Iris pigment epithelial cell (primary cell): ENCODE measurements around the gene KCNH2.

Experiments
- DNase-seq: peaks from one replicate; pipeline ENCODE4 v3.0.0-alpha.2; 2011; ENCODE audit warnings: low read depth

Gene KCNH2

DNA sequence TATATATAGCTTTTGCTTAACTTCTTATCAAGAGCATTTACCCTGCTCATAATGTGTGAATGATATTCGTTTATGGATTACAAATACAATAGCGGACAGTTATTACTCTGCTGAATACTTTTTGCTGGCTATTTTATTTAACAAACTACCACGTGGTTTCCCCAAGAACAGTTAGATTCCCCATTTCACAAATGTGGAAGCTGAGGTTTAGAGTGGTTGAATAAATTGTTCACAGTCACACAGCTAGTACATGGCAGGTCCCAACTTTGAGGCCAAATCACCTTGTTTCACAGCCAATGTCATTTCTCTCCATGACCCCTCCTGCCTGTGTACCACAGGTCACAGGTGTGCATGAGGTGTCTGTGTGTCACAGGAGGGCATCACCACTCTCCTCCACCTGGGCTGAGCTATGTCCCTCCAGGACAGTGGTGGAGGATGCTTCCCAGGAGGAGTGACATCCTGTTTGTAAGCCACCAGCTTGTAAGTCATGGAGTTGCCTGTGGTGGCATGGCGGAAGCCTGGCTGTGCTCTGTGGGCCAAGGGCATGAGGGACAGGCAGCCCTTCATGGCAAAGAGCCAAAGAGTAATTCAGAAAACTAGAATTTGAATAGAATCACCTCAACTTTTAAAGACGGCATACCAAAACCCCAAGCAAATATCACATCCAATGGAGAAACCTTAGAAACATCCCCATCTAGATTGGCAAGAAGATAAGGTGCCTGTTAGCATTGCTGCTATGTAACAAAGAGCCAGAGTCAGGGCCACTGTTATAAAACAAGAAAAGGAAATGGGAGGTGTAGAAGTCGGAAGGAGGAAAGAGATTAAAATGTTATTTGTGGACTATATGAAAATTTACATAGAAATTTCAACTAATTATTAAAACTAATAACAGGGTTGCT lies 73.9 kb downstream of the KCNH2 start:
- DNase-seq = no peak

DNA sequence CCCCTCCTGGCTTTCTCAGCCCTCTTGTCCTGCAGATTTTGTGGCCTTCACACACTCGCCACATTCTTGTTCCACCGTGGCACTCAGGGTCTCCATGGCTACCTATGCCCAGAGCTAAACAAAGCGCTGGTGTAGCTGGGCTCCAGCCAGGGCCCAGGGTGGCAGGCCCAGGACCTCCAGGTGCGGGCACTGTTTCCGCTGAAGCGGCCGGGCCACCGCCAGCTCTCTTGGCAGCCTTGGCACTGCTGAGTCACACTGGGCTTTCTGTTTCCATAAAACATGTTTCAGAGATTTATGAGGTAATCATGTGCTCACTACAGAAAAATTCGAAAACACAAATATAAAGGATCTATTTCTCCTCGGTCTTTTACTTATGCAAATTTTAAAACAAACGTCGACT lies 74.5 kb downstream of the KCNH2 start:
- peak; percentile 24 for DNase-seq

DNA sequence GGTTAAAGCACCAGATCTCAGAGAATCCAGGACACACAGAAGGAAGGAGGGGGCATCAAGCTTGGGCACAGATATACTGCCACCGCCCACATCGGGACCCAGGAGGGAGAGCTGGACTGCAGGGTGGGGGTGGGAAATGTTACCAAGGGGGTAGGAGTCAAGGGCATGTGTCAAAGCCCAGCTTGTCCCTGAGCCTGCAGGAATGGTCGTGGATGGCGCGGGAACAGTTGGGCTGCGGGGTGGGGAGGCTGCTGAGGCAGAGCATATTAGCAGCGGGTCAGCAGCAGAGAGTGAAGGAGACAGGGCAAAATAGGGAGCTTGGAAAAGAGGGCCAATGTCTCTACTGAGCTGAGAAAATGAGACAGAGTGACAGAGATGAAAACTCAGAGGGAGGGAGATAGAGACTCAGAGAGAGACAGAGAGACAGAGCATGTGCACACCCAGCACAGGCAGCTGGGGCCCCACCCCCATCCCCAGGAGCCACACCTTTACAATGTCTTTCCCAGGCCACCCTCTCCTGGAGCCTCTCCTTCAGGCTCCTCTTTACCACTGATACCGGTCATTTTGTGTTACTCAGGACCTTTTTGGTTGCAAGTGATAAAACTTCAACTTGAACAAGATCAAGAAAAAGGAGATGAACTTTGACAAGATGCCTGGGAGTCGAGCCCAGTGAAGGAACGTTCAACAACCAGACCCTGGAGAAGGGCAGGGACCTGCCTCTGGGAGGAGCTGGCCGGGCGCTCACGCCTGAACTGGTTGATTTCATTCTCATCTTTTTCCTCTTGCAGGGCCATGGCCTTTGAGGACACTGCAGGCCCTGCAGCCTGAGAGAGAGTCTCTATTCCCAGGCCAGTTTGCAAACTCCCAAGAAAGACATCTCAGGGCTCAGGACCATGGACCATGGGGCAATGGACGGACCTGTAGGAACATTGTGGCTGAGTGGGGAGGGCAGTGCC lies 75.8 kb downstream of the KCNH2 start:
- no peak for DNase-seq

DNA sequence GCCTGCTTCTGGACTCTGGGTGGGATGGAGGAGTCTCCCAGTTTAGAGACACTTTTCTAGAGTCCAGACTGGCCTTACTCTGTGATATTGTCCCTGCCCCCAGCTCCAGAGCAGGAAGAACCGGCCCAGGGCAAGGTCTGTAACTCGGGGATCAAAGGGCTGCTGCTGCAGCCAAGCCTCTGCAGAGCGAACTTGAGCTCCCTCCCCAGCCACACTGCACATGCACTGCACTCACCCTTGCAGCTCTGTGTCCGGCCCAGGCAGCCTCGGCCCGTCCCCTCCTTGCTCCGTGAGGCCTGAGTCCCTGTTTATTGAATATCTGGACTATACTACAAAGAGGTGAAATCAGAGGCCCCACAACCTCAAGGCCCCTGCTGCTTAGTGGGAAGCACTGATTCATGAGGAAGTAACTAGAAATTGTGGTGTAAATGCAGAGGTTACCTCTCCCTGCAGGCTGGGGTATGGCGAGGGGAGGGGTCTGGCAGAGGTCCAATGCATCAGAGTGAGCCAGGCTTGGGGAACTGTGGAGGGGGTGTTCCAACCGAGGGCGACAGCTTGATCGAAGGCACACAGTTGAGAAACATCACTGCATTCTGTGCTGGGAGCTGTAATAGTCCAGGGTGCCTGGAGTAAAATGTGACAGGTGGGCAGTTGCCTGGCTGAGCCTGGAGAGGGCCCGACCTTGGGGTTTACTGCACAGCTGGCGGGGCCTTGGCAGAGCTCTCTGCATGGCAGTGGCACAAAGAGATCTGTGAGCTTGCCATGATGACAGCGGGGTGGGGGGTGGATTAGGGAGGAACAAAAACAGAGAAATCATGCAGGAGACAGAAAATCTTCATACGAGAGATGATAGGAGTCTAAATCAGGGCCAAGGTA lies 76.7 kb downstream of the KCNH2 start:
- DNase-seq = no peak

DNA sequence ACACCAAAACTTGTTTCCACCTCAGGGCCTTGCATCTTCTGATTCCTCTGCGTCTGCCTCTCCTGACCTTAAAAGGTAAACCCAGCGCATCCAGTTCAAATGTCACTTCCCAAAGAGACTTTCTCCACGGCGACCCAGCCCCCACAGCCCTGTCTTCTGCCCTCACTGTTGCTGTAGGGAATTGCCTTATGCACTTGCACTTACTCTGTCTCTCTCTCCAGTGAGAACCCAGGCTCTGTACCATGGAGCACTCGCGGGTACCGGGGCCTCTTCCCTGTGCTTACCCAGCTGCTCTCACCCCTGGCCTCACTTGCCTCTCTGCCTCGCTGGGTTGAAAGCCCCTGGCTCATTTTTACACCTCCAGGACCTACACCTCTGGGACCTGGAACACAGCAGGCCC lies 77.4 kb downstream of the KCNH2 start:
- no peak for DNase-seq

DNA sequence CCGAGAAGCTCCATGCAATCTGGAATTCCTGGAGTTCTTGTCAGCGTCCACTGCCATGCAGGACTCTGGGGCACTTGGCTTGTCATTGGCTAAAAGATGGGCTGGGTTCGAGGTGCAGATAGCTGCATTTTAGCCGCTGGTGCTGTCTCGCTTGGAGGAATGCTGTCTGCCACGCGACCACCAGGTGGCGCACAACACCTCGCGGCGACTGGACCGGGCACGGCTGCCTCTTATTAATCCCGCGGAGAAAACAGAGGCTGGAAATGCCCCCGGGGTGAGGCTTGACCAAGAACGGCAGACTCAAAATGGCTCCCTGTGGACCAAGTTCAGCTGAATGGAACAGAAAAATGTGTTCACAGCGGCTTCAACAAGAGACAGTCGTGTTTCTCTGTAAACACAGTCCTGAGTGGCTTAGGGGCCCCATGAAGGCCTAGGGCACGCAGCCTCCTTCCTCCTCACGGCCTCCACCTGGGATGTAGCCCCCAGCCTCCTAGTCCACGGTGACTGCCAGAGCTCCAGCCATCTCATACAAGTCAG lies 79.6 kb downstream of the KCNH2 start:
- peak; percentile 50 for DNase-seq

DNA sequence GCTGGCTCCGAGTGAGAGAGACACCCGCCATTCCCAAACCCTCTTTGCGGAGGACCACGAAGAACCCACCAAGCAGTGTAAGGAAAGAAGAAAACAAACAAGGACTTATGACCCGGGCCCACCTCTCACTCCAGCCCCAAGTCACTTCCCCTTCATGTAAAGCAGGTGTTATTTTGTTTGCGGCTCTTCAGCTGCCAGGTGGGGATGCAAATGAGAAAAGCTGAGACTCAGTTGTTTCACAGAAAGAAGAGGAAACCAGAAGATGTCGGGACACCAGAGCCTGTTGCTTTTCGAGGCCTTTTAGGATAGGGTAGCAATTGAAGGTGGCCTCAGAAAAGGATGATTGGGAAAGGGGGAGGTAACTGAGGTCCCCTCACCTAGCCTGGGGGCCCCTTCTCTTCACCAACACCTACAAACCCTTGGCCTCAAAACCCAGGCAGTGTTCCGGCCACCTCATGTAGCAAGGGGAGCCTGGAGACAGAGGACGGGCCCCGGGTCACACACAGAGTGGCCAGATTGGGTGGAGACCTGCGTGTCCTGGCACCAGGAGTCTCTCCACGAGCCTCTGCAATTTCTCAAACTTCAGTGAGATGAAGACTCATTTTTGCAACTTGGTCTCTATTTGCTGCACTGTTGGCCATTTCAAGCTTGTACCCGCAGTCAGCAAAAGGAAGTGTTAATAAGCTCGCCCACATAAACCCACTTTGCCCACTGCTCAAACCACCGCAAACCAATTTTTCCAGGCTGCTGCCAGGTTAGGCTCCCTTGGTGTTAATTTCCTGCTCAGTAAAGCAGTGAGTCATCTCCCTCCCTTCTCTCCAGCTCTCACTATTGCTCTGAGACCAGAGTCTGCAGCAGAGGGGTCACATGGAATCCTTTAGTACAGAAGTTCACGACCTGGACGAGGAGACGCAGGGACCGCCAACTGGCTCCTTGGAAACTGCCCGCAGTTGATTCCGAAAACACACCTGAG lies 80.3 kb downstream of the KCNH2 start:
- no peak for DNase-seq

DNA sequence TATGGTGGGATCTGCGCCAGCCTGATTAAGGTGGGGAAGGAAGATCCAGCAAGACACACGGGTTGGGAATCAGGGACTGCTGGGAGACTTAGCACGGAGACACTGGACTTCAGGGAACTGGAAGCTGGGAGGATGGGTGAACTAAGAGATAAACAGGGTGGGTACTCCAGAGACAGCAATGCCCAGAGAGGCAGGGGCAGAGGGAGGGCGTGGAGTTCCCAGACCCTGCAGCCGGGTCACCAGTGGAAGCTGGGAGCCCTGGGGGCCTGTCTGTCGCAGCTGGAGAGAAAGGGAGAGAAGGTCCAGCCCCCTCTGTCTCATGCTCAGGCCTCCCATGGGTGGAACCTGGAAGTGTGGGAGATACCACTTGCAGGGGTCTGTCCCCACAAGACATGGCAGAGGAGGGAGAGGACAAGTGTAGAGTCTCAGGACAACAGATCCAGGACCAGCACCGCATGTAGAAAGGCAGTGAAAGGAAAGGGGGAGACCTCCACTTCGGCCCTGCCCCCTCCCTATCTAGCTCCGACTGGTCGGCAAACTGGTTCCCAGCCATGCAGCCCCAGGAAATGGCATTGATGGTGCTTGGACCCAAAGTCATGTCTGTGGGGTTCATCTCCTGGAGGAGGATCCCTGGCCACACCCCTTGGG lies 81.4 kb downstream of the KCNH2 start:
- DNase-seq = no peak

DNA sequence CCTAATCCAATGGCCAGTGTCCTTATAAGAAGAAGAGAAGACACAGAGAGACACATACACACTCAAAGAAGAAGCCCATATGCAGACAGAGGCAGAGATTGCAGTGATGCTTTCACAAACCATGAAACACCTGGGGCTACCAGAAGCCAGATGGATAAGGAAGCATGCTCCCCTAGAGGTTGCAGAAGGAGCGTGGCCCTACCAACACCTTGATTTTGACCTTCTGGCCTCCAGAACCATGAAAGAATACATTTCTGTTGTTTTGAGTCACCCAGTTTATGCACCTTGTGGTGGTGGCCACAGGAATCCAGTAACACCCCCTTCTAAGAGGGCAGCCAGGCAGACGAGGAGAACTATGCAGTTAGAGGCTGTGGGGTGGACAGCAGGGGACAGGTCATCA lies 82.3 kb downstream of the KCNH2 start:
- DNase-seq = no peak
